NAMALWA (cell line): ENCODE data around the gene RAPGEF1.
"Not testable (repeated sequence)": the region's sequence is repeated elsewhere in the genome, so short reads cannot be mapped to it uniquely, and the experiment has no call there.

Experiments
- DNase-seq: peaks from one replicate; pipeline ENCODE4 v3.0.0-alpha.2; 2015; ENCODE audit warnings: low spot score

The RAPGEF1 gene

DNA sequence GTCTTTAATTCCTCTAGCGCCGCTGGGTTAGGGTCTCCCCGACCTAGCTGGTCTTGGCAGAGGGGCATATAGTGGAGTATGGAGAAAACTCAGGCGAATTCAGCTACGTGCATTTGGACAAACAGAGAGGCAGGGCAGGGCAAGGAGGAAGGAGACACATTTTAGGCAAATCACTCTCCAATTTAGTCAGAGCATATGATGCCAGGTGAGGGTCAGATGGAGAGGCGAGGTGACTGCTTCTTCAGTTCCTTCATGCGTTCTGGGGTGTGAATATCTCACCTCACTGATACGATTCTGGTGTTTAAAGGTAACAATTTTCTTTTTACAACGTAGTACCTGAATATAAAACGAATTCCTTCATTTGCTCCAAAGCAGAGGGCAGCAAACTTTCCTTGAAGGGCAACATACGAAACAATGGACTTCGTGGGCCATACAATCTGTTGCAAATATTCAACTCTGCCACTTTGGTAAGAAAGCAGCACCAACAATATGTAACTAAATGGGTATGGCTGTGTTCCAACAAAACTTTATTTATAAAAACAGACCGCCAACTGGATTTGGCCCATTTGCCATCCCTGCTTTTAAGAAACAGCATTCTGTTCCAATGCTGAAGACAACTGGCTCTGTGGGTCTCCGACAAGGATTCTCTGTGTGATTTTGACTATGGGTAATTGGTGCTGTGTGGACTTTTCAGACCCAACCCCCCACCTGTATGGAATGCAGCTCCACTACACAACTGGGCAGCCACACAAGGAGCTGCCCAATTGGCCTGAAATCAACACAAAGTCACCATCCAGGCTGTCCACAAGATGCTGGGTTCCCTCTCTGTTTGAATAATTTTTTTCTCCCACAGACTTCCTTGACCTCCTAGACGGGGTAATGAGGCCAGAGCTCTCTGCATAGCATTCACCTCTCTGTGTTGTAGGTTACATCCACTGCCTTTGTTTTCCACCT is 53.8 kb downstream of the RAPGEF1 start:
- no peak for DNase-seq

DNA sequence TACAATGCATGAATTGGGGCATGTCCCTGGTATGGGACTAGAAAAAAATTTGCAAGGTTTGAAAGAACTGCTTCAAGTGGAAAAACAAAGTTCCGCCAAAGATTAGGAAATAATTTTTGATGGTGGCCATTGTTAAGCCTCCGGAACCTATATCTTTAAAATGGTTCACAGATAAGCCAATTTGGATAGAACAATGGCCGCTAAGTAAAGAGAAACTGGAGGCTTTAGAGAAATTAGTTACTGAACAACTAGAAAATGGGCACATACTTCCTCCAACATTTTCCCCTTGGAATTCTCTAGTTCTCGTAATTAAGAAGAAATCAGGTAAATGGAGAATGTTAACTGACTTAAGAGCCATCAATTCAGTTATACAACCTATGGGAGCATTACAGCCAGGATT is 56.8 kb downstream of the RAPGEF1 start:
- DNase-seq: not testable (repeated sequence)

DNA sequence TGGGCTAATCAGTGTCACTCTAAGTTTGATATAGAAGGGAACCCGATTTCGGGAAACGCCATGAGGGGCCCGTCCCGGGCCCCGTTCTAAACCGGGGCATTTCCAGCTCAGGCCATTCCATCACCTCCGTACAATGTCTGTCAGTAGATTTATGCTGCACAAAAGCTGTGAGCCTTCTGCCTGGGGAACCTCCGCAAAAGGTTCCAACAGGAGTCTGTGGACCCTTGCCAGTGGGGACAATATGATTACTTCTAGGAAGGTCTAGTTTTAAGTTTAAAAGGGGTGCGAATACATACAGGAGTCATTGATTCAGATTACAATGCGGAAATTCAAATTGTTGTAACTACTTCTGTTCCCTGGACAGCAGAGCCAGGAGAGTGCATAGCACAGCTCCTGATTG is 57.6 kb downstream of the RAPGEF1 start:
- no peak for DNase-seq

DNA sequence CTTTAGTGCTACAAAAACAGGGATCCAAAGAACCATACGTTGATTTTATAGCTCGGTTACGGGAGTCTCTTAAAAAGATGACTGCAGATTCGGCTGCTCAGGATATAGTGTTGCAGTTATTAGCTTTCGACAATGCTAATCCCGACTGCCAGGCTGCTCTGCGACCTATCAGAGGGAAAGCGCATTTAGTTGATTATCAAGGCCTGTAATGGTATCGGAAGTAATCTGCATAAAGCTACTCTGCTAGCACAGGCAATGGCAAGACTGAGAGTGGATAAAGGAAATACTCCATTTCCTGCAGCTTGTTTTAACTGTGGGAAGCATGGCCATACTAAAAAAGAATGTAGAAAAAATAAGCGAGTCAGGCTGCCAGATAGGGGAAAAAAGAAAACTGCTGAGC is 58.0 kb downstream of the RAPGEF1 start:
- not testable (repeated sequence) for DNase-seq

- DNase-seq: not testable (repeated sequence)
Observed at GRCh38 chr9:131681108-131681507, 58.8 kb downstream of the RAPGEF1 start.

DNA sequence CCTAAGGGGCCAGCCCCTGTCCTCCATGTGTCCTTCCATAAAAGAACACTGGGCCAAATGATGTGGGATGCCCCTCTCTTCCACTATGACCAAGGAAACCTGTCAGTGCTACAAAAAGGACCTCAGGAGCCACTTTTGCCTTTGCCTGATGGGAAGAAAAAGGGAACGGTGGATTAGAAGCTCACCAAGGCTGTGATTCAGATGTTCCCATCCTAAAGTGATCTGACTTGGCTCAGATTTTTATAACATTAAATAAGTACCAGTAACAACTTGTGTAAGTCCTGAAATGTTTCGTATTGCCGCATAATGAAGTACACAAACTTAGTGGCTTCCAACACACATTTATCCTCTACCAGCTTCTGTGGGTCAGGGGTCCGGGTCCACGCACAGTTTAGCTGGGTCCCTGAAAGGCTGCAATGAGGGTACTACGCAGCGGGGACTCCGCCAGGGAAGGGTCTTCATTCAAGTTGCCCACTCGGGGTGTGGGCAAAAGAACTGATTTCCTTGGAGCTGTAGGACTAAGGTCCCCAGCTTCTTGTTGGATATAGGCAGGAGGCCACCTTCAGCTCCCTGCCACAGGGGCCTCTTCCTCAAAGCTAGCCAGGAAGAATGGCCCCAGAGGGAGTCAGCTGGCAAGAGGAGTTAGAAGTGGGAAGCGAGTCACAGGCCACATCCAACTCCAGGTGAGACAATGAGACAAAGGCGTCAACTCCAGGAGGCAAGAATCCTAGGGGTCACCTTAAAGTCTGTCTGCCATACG is 60.4 kb downstream of the RAPGEF1 start:
- no peak for DNase-seq

DNA sequence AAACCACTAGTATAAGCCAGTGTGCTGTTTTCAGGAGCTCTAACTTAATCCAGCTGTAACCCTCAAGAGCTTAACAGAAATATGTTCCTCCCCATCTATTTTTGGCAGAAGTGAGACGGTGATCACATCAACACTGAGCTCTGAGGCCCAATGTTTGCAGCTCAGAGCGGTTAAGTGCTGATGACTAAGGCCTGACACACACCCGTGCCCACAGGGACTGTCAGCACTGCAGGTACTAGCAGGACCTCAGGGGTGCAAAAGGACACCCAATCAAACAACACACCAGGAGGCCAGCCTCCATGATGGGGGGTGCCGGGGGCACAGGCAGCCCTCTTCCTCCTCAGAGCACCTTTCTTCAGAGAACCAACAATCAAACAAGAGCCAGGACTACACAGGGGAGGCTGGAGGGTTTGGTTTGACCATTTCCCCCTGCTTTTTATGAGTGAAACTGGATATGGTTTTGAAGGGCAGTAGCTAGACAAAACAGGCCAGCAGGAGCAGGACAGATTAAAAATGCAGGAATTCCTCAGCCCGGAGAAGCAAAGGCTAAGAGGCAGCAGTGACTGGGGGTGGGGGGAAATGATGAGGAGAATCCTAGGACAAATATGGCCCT is 61.3 kb downstream of the RAPGEF1 start:
- DNase-seq: peak; percentile 91

GRCh38 chr9:131677444-131678180 is 62.3 kb downstream of the RAPGEF1 start:
- peak; percentile 93 for DNase-seq

DNA sequence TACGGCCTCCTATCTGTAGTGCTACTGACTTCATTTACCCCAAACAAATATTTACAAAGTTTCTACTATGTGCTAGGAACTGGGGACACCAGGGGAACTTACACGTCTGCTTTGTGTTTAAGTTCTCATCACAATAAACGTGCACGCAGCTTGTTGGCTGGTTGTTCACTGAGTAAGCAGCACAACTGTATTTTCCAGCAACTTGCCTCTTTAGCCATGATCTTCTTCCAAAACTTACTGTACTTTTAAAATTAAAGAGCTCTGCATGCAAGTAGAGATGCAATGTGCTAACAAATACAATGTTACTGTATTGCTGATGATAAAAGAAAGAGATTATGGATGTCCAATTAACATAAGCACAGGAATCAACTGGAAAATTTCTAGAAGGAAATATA is 62.8 kb downstream of the RAPGEF1 start:
- no peak for DNase-seq

- DNase-seq: peak; percentile 85
Observed at GRCh38 chr9:131676431-131676972, 63.4 kb downstream of the RAPGEF1 start.

DNA sequence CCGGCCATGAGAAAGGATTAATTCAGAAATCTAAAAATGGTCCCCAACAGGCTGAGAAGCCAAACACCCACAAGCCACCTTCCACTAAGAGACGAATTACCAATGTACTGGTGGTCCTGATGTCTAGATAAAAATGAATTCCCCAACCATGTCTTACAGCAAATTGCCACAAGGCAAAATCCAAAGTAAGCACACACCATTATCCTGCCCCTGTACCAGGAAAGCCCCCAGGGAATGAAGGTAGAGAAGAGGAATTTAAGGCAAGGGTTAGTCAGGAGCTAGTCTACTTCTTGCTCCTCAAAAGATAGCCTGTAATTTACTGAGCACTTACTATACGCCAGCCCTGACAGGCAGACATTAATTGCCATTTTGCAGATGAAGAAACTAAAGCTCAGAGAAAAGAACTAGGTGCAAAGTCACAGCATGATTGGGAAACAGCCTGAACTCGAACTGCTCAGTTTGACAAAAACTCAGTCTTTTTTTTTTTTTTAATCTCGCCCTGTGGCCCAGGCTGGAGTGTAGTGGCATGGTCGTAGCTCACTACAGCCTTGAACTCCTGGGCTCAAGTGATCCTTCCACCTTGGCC is 64.3 kb downstream of the RAPGEF1 start:
- peak; percentile 37 for DNase-seq

DNA sequence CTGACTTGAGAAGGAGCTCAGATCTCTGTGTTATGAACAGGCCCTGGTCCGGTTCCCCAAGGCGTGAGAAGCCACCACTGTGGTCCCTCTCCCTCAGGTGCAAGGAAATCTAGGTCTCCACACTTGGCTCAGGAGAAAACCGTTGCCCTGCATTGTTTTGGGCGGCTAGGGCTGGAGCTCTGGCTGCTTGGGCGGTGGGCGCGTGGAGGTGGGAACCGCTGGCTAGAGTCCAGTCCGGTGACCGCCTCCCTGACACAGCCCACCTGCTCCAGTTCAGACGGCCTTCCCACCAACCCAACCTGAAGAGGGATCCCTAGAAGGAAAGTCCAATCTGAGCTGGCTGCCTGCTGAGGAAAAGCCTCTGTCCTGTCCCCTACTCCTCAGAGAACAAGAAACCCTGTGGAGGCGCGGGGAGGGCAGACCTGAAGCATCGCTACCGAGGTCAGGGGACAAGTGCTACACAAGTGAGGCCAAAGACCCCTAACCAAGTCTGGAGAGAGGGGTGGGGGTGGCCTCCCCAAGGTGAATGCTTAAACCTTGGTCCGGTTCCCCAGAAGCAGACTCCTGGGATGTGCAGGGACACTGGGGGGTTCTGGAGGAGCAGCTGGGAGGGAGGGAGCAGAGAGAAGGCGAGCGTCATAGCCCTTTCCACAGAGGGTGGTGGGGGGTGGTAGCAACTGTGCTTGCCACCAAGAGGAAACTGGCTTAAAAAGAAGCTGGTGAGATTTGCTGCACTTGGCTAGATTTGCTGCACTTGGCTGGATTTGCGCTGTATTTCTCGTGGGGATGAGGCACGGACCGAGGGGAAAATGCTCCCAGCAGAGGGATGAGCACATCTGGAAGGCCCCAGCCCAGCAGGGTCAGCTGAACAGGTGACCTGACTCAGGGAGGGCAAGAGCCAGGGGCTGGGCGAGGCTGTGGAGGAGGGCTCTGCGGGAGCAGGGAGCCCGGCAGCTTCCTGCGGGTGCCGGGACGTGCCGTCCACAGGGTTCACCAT is 65.2 kb downstream of the RAPGEF1 start:
- peak; percentile 47 for DNase-seq

DNA sequence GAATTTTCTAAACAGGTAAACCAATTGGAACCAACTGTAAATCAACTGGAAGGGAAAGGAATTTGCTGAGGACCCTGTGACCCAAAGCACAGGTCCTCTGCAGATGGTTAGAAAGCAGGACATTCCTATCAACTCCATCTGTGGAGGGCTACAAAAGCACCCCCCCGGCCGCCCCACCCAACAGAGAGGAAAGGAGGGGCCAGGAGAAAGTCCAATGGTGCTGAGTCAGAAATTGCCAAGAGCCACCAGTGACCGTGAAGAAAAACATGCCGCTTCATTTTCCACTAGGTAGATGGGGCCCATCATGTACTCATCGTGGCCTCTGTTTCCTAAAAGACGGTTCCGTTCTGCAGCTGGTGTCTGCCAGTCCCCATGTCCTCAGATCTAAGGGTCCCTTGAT is 66.3 kb downstream of the RAPGEF1 start:
- DNase-seq: no peak

DNA sequence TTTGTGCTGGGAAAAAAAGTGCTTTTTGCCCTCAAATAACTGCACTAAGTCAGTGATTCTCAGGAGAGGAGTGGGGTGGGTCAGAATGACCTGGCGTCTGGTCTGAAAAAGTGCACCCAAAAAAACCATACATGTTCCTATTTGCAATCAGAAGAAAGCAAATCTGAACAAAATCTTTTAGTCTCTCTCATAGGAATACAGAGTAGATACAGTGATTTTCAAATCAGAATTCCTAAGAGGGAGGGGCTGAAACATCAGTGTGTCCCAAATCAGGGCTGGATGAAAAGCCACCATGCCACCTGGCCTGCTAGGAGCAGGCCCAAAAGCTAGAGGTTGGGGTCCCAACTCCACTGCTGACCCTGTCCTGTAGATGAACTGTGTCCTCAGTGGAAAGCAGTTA is 66.8 kb downstream of the RAPGEF1 start:
- no peak for DNase-seq

- DNase-seq: no peak
Observed at GRCh38 chr9:131672451-131672850, 67.4 kb downstream of the RAPGEF1 start.

GRCh38 chr9:131671133-131671520 is 68.7 kb downstream of the RAPGEF1 start:
- DNase-seq: no peak

- no peak for DNase-seq
Observed at GRCh38 chr9:131670247-131671132, 69.4 kb downstream of the RAPGEF1 start.

DNA sequence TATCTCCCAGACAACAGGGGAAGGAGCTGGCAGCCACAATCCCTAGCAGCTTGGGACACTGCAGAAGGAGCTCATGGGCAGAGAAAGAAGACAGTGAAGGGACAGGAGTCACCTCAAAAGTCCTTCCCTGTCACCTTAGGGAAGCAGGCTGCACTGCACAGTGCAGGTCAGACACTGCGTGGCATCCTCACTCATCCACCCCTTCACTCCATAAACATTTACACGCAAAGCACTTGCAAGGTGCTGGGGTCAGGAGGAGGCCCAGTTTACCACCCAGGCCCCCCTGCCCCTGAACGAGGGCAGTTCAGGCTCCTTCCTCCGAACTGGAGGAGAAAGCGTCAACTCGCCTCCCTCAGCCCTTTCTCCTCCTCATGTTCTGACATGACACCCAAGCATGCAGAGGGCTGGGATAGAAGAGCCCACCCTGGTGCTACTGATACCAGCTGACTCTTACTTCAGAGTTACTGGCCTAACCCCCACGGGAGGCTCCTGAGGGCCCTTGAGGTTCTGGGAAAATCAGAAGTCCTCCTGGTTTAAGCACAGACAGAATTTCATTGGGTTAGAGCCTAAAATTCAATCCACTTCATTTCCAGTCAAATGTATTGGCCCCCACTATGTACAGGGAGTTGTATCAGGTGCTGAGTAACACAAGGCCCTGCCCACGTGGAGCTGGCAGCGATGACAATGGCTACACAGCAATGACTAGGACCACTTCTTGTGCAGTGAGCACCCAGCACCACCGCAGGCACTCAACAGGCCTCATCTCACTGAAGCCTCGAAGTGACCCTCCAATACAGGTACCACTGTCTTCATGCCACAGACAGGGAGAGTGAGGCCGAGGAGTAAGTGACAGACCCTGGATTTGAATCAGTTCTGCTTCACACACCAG is 70.4 kb downstream of the RAPGEF1 start:
- DNase-seq: no peak
